ENCODE measurements around the gene RCBTB1.

RCBTB1 gene

GRCh38 chr13:49624229-49624628, 38.9 kb upstream of the RCBTB1 start:
- TF ChIP-seq, protein P1, sequence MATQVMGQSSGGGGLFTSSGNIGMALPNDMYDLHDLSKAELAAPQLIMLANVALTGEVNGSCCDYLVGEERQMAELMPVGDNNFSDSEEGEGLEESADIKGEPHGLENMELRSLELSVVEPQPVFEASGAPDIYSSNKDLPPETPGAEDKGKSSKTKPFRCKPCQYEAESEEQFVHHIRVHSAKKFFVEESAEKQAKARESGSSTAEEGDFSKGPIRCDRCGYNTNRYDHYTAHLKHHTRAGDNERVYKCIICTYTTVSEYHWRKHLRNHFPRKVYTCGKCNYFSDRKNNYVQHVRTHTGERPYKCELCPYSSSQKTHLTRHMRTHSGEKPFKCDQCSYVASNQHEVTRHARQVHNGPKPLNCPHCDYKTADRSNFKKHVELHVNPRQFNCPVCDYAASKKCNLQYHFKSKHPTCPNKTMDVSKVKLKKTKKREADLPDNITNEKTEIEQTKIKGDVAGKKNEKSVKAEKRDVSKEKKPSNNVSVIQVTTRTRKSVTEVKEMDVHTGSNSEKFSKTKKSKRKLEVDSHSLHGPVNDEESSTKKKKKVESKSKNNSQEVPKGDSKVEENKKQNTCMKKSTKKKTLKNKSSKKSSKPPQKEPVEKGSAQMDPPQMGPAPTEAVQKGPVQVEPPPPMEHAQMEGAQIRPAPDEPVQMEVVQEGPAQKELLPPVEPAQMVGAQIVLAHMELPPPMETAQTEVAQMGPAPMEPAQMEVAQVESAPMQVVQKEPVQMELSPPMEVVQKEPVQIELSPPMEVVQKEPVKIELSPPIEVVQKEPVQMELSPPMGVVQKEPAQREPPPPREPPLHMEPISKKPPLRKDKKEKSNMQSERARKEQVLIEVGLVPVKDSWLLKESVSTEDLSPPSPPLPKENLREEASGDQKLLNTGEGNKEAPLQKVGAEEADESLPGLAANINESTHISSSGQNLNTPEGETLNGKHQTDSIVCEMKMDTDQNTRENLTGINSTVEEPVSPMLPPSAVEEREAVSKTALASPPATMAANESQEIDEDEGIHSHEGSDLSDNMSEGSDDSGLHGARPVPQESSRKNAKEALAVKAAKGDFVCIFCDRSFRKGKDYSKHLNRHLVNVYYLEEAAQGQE (IDR thresholded peaks at IDR 0.05; ENCODE audit: insufficient read depth in 1 of 2, low read depth in 2 of 2, low read length in 2 of 2), result no peak
- no peak for TF ChIP-seq FOXP2 (optimal IDR thresholded peaks at IDR 0.05; ENCODE audit: borderline replicate concordance, extremely low read depth, extremely low read length, insufficient read depth)
- no peak for TF ChIP-seq TAF1 (IDR thresholded peaks at IDR 0.05; ENCODE audit: borderline replicate concordance, insufficient read depth, low read length)
- no peak for TF ChIP-seq POLR2AphosphoS5 (IDR thresholded peaks at IDR 0.05; ENCODE audit: low read depth, low read length)
- TF ChIP-seq SIN3A (IDR thresholded peaks at IDR 0.05; ENCODE audit: borderline replicate concordance, insufficient read depth, low read length), result no peak

GRCh38 chr13:49622174-49622946, 37.0 kb upstream of the RCBTB1 start:
- TF ChIP-seq SIN3A (IDR thresholded peaks at IDR 0.05; ENCODE audit: borderline replicate concordance, insufficient read depth, low read length), result no peak
- TF ChIP-seq, protein P1 (IDR thresholded peaks at IDR 0.05; ENCODE audit: insufficient read depth in 1 of 2, low read depth in 2 of 2, low read length in 2 of 2), result no peak
- TF ChIP-seq FOXP2 (optimal IDR thresholded peaks at IDR 0.05; ENCODE audit: borderline replicate concordance, extremely low read depth, extremely low read length, insufficient read depth), result no peak
- no peak for TF ChIP-seq POLR2AphosphoS5 (IDR thresholded peaks at IDR 0.05; ENCODE audit: low read depth, low read length)
- TF ChIP-seq TAF1 (IDR thresholded peaks at IDR 0.05; ENCODE audit: borderline replicate concordance, insufficient read depth, low read length), result no peak

DNA sequence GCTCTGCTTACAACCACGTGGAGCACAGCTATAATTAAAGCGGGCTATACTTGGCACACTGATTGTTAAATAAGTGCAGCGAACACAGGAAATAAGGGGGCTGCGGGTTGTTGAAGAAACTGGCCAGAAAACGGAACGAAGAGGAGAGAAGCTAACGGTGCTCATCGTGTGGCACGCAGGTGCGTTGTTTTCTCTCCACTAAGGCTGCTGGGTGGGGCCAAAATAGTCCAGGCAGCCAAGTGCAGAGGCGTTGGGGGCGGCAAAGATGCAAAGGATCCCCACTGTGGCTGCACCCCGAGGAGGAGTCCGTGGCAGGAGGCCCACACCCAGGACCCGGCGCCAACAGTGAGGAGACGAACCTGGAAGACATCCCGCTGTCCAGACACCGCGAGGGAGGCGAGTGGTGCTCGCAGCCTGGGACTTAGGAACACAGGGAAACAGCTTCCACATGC, 34.8 kb upstream of the RCBTB1 start:
- TF ChIP-seq TAF1 (IDR thresholded peaks at IDR 0.05; ENCODE audit: borderline replicate concordance, insufficient read depth, low read length), result no peak
- no peak for TF ChIP-seq SIN3A (IDR thresholded peaks at IDR 0.05; ENCODE audit: borderline replicate concordance, insufficient read depth, low read length)
- TF ChIP-seq, protein P1 (IDR thresholded peaks at IDR 0.05; ENCODE audit: insufficient read depth in 1 of 2, low read depth in 2 of 2, low read length in 2 of 2), result no peak
- no peak for TF ChIP-seq FOXP2 (optimal IDR thresholded peaks at IDR 0.05; ENCODE audit: borderline replicate concordance, extremely low read depth, extremely low read length, insufficient read depth)
- no peak for TF ChIP-seq POLR2AphosphoS5 (IDR thresholded peaks at IDR 0.05; ENCODE audit: low read depth, low read length)

DNA sequence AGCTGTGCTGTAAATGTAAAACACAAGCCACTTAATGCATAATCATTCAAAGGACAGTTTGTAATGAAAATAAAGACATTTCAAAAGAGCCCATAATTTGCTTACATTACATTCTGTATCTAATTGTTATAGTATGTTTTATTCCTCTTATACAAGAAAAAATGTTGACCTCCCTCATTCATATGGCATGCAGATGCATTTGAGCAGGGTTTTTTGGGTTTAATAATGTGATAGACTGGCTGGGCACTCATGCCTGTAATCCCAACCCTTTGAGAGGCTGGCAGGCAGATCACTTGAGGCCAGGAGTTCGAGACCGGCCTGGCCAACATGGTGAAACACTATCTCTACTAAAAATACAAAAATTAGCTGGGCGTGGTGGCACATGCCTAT, 31.3 kb upstream of the RCBTB1 start:
- TF ChIP-seq SIN3A (IDR thresholded peaks at IDR 0.05; ENCODE audit: borderline replicate concordance, insufficient read depth, low read length) (no peak), FOXP2 (optimal IDR thresholded peaks at IDR 0.05; ENCODE audit: borderline replicate concordance, extremely low read depth, extremely low read length, insufficient read depth) (no peak), TAF1 (IDR thresholded peaks at IDR 0.05; ENCODE audit: borderline replicate concordance, insufficient read depth, low read length) (no peak), POLR2AphosphoS5 (IDR thresholded peaks at IDR 0.05; ENCODE audit: low read depth, low read length) (no peak)
- TF ChIP-seq, protein P1 (IDR thresholded peaks at IDR 0.05; ENCODE audit: insufficient read depth in 1 of 2, low read depth in 2 of 2, low read length in 2 of 2), result no peak
